CD14-positive monocyte (primary cell): ENCODE data around the gene GLIPR1L2. TPM values are rescaled to one million over a fixed set of nuclear protein-coding genes. Genes with fewer than 3 reads are reported as not detected.

Source experiments
- DNase-seq, 3 donors: peaks; one replicate each; pipeline ENCODE4 v3.0.0-alpha.2; 2011 to 2022
- H2AFZ ChIP-seq: 2 replicates; pipeline ENCODE4 v1.6.0; 2012; ENCODE audit warnings: mild to moderate bottlenecking, low read depth, low read length, inconsistent platforms; ENCODE audit not compliant: insufficient read depth, poor library complexity, severe bottlenecking
- H3K27ac ChIP-seq, 2 donors: 1 replicate in 1 of 2; 2 replicates in 1 of 2; pipeline ENCODE4 v1.5.1; 2012 to 2013; ENCODE audit warnings: low read length in 2 of 2, control low read depth in 1 of 2, inconsistent platforms in 1 of 2, low read depth in 1 of 2, mild to moderate bottlenecking in 1 of 2
- H3K27me3 ChIP-seq, 2 donors: one replicate each; pipeline versions ENCODE4 v1.6.0 to v1.6.1; 2011 to 2013; ENCODE audit warnings: low read length in 2 of 2; ENCODE audit not compliant: control insufficient read depth in 2 of 2, insufficient read depth in 2 of 2
- H3K36me3 ChIP-seq, 2 donors: replicated peaks in 1 of 2; 1 replicate in 1 of 2; 2 replicates in 1 of 2; pipeline versions ENCODE4 v1.5.1 to v1.6.1; 2012 to 2013; ENCODE audit warnings: low read length in 2 of 2, control low read depth in 1 of 2, inconsistent platforms in 1 of 2, mild to moderate bottlenecking in 1 of 2; ENCODE audit not compliant: insufficient read depth in 2 of 2, control insufficient read depth in 1 of 2
- H3K4me1 ChIP-seq, 2 donors: 1 replicate in 1 of 2; 2 replicates in 1 of 2; pipeline versions ENCODE4 v1.5.1 to v1.6.1; 2012 to 2013; ENCODE audit warnings: low read length in 2 of 2, control low read depth in 1 of 2, inconsistent platforms in 1 of 2, mild to moderate bottlenecking in 1 of 2, moderate library complexity in 1 of 2; ENCODE audit not compliant: insufficient read depth in 2 of 2, control insufficient read depth in 1 of 2
- H3K4me2 ChIP-seq: replicated peaks from 2 replicates; pipeline ENCODE3; 2012; ENCODE audit warnings: low read length, moderate library complexity, mild to moderate bottlenecking; ENCODE audit not compliant: poor library complexity, severe bottlenecking; ENCODE audit errors: extremely low read depth
- H3K4me3 ChIP-seq, 3 experiments: fragments of 200-600 bp in 1 of 3; sonication (generic) in 1 of 3; replicated peaks in 1 of 3; 1 replicate in 2 of 3; 2 replicates in 1 of 3; pipeline ENCODE4 v1.5.1; 2011 to 2013; ENCODE audit warnings: low read length in 3 of 3, mild to moderate bottlenecking in 3 of 3, control low read depth in 2 of 3, low read depth in 2 of 3, inconsistent platforms in 1 of 3, moderate library complexity in 1 of 3
- H3K79me2 ChIP-seq: 2 replicates; pipeline ENCODE4 v1.6.0; 2012; ENCODE audit warnings: mild to moderate bottlenecking, control low read depth, inconsistent platforms, low read length, moderate library complexity; ENCODE audit not compliant: insufficient read depth
- H3K9ac ChIP-seq: 2 replicates; pipeline ENCODE4 v1.6.0; 2017; ENCODE audit warnings: low read length, mild to moderate bottlenecking; ENCODE audit not compliant: insufficient read depth, poor library complexity, severe bottlenecking
- H3K9me3 ChIP-seq, 2 donors: replicated peaks in 1 of 2; 1 replicate in 1 of 2; 2 replicates in 1 of 2; pipeline versions ENCODE4 v1.5.1 to v1.6.1; 2012 to 2013; ENCODE audit warnings: low read length in 2 of 2, control low read depth in 1 of 2; ENCODE audit not compliant: control insufficient read depth in 1 of 2, insufficient read depth in 1 of 2
- H4K20me1 ChIP-seq: 2 replicates; pipeline ENCODE4 v1.6.0; 2012; ENCODE audit warnings: mild to moderate bottlenecking, low read length, control low read depth, moderate library complexity; ENCODE audit not compliant: insufficient read depth
- H3K27ac Mint-ChIP-seq, 7 donors: one replicate each; pipeline ENCODE4 v1.8.0; 2020; ENCODE audit warnings: mild to moderate bottlenecking in 7 of 7, mixed read lengths in 7 of 7, moderate library complexity in 6 of 7, inconsistent platforms in 2 of 7
- H3K27me3 Mint-ChIP-seq, 3 donors: one replicate each; pipeline ENCODE4 v1.8.0; 2021 to 2022; ENCODE audit warnings: low read depth in 3 of 3, mild to moderate bottlenecking in 3 of 3, mixed read lengths in 3 of 3, moderate library complexity in 3 of 3, inconsistent platforms in 1 of 3
- H3K36me3 Mint-ChIP-seq, 2 donors: one replicate each; pipeline ENCODE4 v1.8.0; 2020; ENCODE audit warnings: mixed read lengths in 2 of 2, inconsistent platforms in 1 of 2, mild to moderate bottlenecking in 1 of 2
- H3K4me1 Mint-ChIP-seq: one replicate; pipeline ENCODE4 v1.8.0; 2020; ENCODE audit warnings: mild to moderate bottlenecking, mixed read lengths
- H3K4me3 Mint-ChIP-seq, 2 donors: one replicate each; pipeline ENCODE4 v1.8.0; 2020; ENCODE audit warnings: mild to moderate bottlenecking in 2 of 2, mixed read lengths in 2 of 2, moderate library complexity in 1 of 2
- H3K9me3 Mint-ChIP-seq, 7 donors: one replicate each; pipeline ENCODE4 v1.8.0; 2020 to 2022; ENCODE audit warnings: mixed read lengths in 7 of 7, mild to moderate bottlenecking in 6 of 7, moderate library complexity in 6 of 7, inconsistent platforms in 2 of 7
- WGBS: methylation state at CpG from one replicate; pipeline ENCODE4 v1.1.5; 2013; ENCODE audit warnings: missing lambda C conversion rate; ENCODE audit not compliant: insufficient coverage; 5-methylcytosine and 5-hydroxymethylcytosine counted together
- intact Hi-C, 2 donors: fragments of 100-400 bp; cut with micrococcal nuclease; formaldehyde crosslinking; loops; one replicate each; pipeline versions ENCODE4 v1.15.0 to v1.15.1; 2023
- polyA plus RNA-seq, 3 donors: library from polyadenylated mRNA; depleted of rRNA in 1 of 3; unstranded in 2 of 3; stranded (reverse) in 1 of 3; fragments of 300-500 nt in 2 of 3; fragments of >200 nt in 1 of 3; fragmentation: Illumina TruSeq in 2 of 3; gene quantifications; 1 replicate in 2 of 3; 2 replicates in 1 of 3; pipeline ENCODE4 v1.2.3, GENCODE V29; 2012 to 2021
- TF ChIP-seq, protein P1 (sequence below): fragments of 200-600 bp; IDR thresholded peaks from one replicate; pipeline ENCODE4 v1.8.0; 2022; ENCODE audit warnings: antibody characterized with exemption, mild to moderate bottlenecking

GLIPR1L2 gene
- polyA plus RNA-seq, 3 donors, result 0.11 to 0.24 TPM; not detected in 1

DNA sequence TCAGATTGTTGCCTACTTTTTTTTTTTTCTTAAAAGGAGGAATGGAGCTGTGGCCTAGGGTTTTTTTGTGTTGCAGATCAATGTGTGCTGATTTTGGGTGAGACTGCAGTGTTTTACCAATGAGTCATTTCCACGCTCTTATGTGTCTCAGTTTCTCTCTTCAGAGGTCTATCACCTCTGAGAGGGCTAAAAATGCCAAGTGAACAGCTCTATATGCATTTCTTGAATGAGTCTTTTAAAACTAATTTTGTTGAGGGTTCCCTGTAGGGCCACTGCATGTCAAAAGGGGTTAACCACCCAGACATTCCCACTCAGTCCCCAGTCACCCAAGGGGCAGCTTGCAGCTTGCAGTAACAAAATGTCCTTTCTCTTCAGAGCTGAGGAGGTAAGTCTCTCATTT lies 24.3 kb upstream of the GLIPR1L2 start:
- peaks cover 4 to 8% of the 10 kb centered on the region in 2 donors for H3K4me1 ChIP-seq
- Mint-ChIP-seq H3K36me3 (no peaks in the 10 kb centered on the region), H3K27me3 (no peaks in the 10 kb centered on the region), H3K4me1 (peaks cover 17% of the 10 kb centered on the region), H3K9me3 (peaks cover 0 to 1% (median 0%) of the 10 kb centered on the region in 7 donors), H3K27ac (peak overlapping the region in 1 of 7 donors; percentile 4), H3K4me3 (no peak overlapping the region)
- H3K79me2 ChIP-seq, result no peaks in the 10 kb centered on the region
- no peaks in the 10 kb centered on the region for H3K9me3 ChIP-seq
- no peaks in the 10 kb centered on the region for H3K27me3 ChIP-seq
- no peak overlapping the region for H2AFZ ChIP-seq
- intact Hi-C loops, result no loop called here
- H3K4me3 ChIP-seq, result no peak overlapping the region
- no peak overlapping the region for H3K4me2 ChIP-seq
- DNase-seq, result no peak
- H3K36me3 ChIP-seq, result no peaks in the 10 kb centered on the region
- WGBS, result 100% methylated on average over 1 of the region's 1 CpG
- TF ChIP-seq, protein P1, sequence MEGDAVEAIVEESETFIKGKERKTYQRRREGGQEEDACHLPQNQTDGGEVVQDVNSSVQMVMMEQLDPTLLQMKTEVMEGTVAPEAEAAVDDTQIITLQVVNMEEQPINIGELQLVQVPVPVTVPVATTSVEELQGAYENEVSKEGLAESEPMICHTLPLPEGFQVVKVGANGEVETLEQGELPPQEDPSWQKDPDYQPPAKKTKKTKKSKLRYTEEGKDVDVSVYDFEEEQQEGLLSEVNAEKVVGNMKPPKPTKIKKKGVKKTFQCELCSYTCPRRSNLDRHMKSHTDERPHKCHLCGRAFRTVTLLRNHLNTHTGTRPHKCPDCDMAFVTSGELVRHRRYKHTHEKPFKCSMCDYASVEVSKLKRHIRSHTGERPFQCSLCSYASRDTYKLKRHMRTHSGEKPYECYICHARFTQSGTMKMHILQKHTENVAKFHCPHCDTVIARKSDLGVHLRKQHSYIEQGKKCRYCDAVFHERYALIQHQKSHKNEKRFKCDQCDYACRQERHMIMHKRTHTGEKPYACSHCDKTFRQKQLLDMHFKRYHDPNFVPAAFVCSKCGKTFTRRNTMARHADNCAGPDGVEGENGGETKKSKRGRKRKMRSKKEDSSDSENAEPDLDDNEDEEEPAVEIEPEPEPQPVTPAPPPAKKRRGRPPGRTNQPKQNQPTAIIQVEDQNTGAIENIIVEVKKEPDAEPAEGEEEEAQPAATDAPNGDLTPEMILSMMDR, result no peak
- no peaks in the 10 kb centered on the region for H4K20me1 ChIP-seq
- no peak overlapping the region for H3K9ac ChIP-seq
- H3K27ac ChIP-seq, result no peak overlapping the region

- no peak overlapping the region for H3K27ac ChIP-seq
- Mint-ChIP-seq H3K9me3 (peaks cover 0 to 6% (median 1%) of the 10 kb centered on the region in 7 donors), H3K27ac (peak overlapping the region in 1 of 7 donors; percentile 19), H3K4me1 (no peaks in the 10 kb centered on the region), H3K36me3 (peaks cover 0 to 4% of the 10 kb centered on the region in 2 donors), H3K4me3 (no peak overlapping the region), H3K27me3 (peaks cover 0 to 1% (median 1%) of the 10 kb centered on the region in 3 donors)
- H3K4me2 ChIP-seq, result no peak overlapping the region
- intact Hi-C loops, result no loop called here
- no peak overlapping the region for H3K9ac ChIP-seq
- WGBS, result 100% methylated on average over 1 of the region's 2 CpGs
- no peak for DNase-seq
- no peaks in the 10 kb centered on the region for H3K4me1 ChIP-seq
- H3K27me3 ChIP-seq, result no peaks in the 10 kb centered on the region
- H3K9me3 ChIP-seq, result no peaks in the 10 kb centered on the region
- TF ChIP-seq, protein P1, result no peak
- H4K20me1 ChIP-seq, result no peaks in the 10 kb centered on the region
- H2AFZ ChIP-seq, result no peak overlapping the region
- no peaks in the 10 kb centered on the region for H3K36me3 ChIP-seq
- no peak overlapping the region for H3K4me3 ChIP-seq
- H3K79me2 ChIP-seq, result no peaks in the 10 kb centered on the region
Observed at GRCh38 chr12:75374971-75375370, 15.9 kb upstream of the GLIPR1L2 start.
